ENCODE results near the gene CLASP1. TPM values are rescaled to one million over a fixed set of nuclear protein-coding genes. Genes with fewer than 3 reads are reported as not detected.

CLASP1 gene
- total and polyA plus RNA-seq, 2 of the 8 experiments (the other 6 are each of a cell fraction or from before 2014, with no cell fraction given) = 7.3 to 53.9 TPM

- Histone ChIP-seq H3K79me2 (ENCODE audit: control insufficient read depth in 1 of 2, insufficient read depth in 2 of 2, low read length in 2 of 2) (peaks cover 0 to 23% of the 10 kb centered on the region in 2 experiments; a peak in 1 of 4 replicates), H2BK12ac (ENCODE audit: low read depth, low read length) (no peak overlapping the region), H3K18ac (ENCODE audit: extremely low read depth, low read length) (no peak overlapping the region), H2BK15ac (ENCODE audit: low read length) (no peak overlapping the region), H3K9ac (replicated peaks in 1 of 4; ENCODE audit: extremely low read depth in 1 of 4, low read depth in 3 of 4, low read length in 3 of 4) (no peak overlapping the region), H4K20me1 (replicated peaks in 1 of 2; ENCODE audit: control insufficient read depth in 1 of 2, insufficient read depth in 2 of 2, low read length in 2 of 2) (peaks cover 0 to 2% of the 10 kb centered on the region in 2 experiments), H2BK5ac (ENCODE audit: low read depth, low read length) (no peak overlapping the region), H3K4me3 (ENCODE audit: extremely low read depth in 1 of 4, insufficient read depth in 2 of 4, low read depth in 3 of 4, low read length in 4 of 4) (no peak overlapping the region), H4K5ac (ENCODE audit: insufficient read length, low read depth, low read length) (no peak overlapping the region), H3K36me3 (ENCODE audit: control insufficient read depth in 2 of 4, insufficient read depth in 4 of 4, low read length in 3 of 4) (no peaks in the 10 kb centered on the region), H3K4me1 (replicated peaks in 1 of 4; ENCODE audit: control insufficient read depth in 3 of 4, insufficient read depth in 4 of 4, low read length in 3 of 4) (peaks cover 2 to 8% (median 4%) of the 10 kb centered on the region in 4 experiments; a peak in 4 of 7 replicates), H3K27ac (ENCODE audit: low read depth, low read length) (no peak overlapping the region), H2AFZ (ENCODE audit: low read length) (no peak overlapping the region), H2AK5ac (ENCODE audit: low read depth, low read length) (no peak overlapping the region), H4K8ac (ENCODE audit: extremely low read depth, insufficient read depth, low read length) (no peak overlapping the region), H3K4ac (replicated peaks; ENCODE audit: insufficient read length, low read depth, low read length) (no peak overlapping the region), H3K4me2 (ENCODE audit: insufficient read depth in 1 of 2, low read depth in 2 of 2, low read length in 2 of 2) (no peak overlapping the region), H3K9me3 (ENCODE audit: insufficient read depth in 2 of 2, low read depth in 1 of 2, low read length in 1 of 2) (no peaks in the 10 kb centered on the region), H3K23ac (ENCODE audit: insufficient read length) (no peak overlapping the region), H2BK120ac (replicated peaks; ENCODE audit: low read depth, low read length) (no peak overlapping the region), H2BK20ac (ENCODE audit: low read length) (no peak overlapping the region), H4K91ac (replicated peaks; ENCODE audit: insufficient read length, low read length) (no peak overlapping the region), H3K56ac (replicated peaks; ENCODE audit: insufficient read length, low read depth, low read length) (no peak overlapping the region), H3K27me3 (replicated peaks in 1 of 4; ENCODE audit: control insufficient read depth in 3 of 4, extremely low read depth in 1 of 4, insufficient read depth in 3 of 4, low read length in 3 of 4) (no peaks in the 10 kb centered on the region), H3K23me2 (ENCODE audit: low read depth, low read length) (peaks cover 6% of the 10 kb centered on the region; the same call in 1 of the 2 replicates), H3K14ac (ENCODE audit: insufficient read length) (no peak overlapping the region), H3K79me1 (ENCODE audit: low read depth, low read length) (peaks cover 13% of the 10 kb centered on the region)
- ChIA-PET POLR2A (ENCODE audit: partially characterized antibody) (interaction anchor here (1.6 kb wide), 1 partner anchor 14 kb away, joined by 4 read pairs; no protein-coding TSS in a partner anchor), CTCF (ENCODE audit: partially characterized antibody) (interaction anchor here (1.1 to 1.5 kb wide), 4 partner anchors 12 to 382 kb away, joined by 3 read pairs; no protein-coding TSS in a partner anchor)
- WGBS, 2 experiments (ENCODE audit: extremely low coverage in 1 of 2, insufficient coverage in 1 of 2, insufficient read length in 1 of 2, insufficient replicate concordance in 2 of 2, low coverage in 1 of 2, low lambda C conversion rate in 2 of 2, missing lambda C conversion rate in 1 of 2) = 83% methylated on average over 3 of the region's 3 CpGs; no CpG with 5 or more reads in 1 of the 2 experiments
- FAIRE-seq = no peak
- DNase-seq (ENCODE audit: low read depth in 1 of 2, low spot score in 2 of 2) = no peak
- TF ChIP-seq SIN3A (conservative IDR thresholded peaks at IDR 0.05 in 1 of 2, IDR thresholded peaks at IDR 0.05 in 1 of 2; ENCODE audit: low read depth in 1 of 2, low read length in 2 of 2) = no peak
- TF ChIP-seq SRF (IDR thresholded peaks at IDR 0.05; ENCODE audit: low read depth, low read length) = no peak
- TF ChIP-seq KDM1A (IDR thresholded peaks at IDR 0.05; ENCODE audit: borderline replicate concordance, low read length) = no peak
These were observed 172.6 kb downstream of the CLASP1 start for GRCh38 chr2:121476684-121477083.

Measured in H1 (cell line).